D721Med (cell line): ENCODE data around the gene ERC1.
"Not testable (repeated sequence)": the region's sequence is repeated elsewhere in the genome, so short reads cannot be mapped to it uniquely, and the experiment has no call there.

Source experiments
- DNase-seq: peaks from one replicate; pipeline ENCODE4 v3.0.0; 2011; ENCODE audit warnings: low spot score; ENCODE audit not compliant: insufficient read length
- FAIRE-seq: peaks from 2 replicates; lab custom pipeline; 2011; peaks lifted over from hg19 to GRCh38; lab: Jason Lieb, UNC
- TF ChIP-seq, protein P1 (sequence below): IDR thresholded peaks from 2 replicates; pipeline ENCODE4 v1.5.1; 2012; ENCODE audit warnings: mild to moderate bottlenecking, control low read depth; ENCODE audit not compliant: insufficient read depth; ENCODE audit errors: missing control alignments

The ERC1 gene

GRCh38 chr12:1330477-1330827 lies 339.4 kb downstream of the ERC1 start:
- DNase-seq (no peak), FAIRE-seq (no peak)
- TF ChIP-seq, protein P1, sequence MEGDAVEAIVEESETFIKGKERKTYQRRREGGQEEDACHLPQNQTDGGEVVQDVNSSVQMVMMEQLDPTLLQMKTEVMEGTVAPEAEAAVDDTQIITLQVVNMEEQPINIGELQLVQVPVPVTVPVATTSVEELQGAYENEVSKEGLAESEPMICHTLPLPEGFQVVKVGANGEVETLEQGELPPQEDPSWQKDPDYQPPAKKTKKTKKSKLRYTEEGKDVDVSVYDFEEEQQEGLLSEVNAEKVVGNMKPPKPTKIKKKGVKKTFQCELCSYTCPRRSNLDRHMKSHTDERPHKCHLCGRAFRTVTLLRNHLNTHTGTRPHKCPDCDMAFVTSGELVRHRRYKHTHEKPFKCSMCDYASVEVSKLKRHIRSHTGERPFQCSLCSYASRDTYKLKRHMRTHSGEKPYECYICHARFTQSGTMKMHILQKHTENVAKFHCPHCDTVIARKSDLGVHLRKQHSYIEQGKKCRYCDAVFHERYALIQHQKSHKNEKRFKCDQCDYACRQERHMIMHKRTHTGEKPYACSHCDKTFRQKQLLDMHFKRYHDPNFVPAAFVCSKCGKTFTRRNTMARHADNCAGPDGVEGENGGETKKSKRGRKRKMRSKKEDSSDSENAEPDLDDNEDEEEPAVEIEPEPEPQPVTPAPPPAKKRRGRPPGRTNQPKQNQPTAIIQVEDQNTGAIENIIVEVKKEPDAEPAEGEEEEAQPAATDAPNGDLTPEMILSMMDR: no peak

- TF ChIP-seq, protein P1: no peak
- FAIRE-seq: no peak
- no peak for DNase-seq
Observed at GRCh38 chr12:1332327-1332726, 341.3 kb downstream of the ERC1 start.

GRCh38 chr12:1338483-1339177 lies 347.6 kb downstream of the ERC1 start:
- no peak for FAIRE-seq
- TF ChIP-seq, protein P1: no peak
- no peak for DNase-seq

- not testable (repeated sequence) for DNase-seq, FAIRE-seq
Observed at GRCh38 chr12:1339178-1339541, 348.1 kb downstream of the ERC1 start.

GRCh38 chr12:1339618-1340319 lies 348.7 kb downstream of the ERC1 start:
- no peak for DNase-seq
- TF ChIP-seq, protein P1: no peak
- FAIRE-seq: no peak

- DNase-seq, FAIRE-seq: not testable (repeated sequence)
Observed at GRCh38 chr12:1341270-1341669, 350.2 kb downstream of the ERC1 start.

- TF ChIP-seq, protein P1: no peak
- no peak for FAIRE-seq
Observed at GRCh38 chr12:1343422-1343821, 352.4 kb downstream of the ERC1 start.

DNA sequence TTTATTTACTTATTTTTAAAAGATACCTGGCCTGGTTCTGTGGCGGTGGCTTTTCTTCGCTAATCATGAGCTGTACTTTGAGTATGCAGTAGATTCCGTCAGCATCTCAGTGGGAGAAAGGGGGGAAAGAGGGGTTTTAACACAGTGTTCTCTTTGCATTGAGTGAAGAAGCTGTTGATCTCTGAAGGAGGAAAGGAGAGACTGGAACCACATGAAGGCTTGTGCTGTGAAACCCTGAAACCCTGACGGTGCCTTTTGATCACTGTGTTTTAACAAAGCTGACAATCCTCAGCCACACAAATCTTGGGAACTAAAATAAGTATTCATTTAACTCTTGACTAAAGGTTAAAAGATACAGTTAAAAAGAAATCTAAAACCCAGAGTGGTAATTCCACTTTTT lies 353.2 kb downstream of the ERC1 start:
- TF ChIP-seq, protein P1: no peak
- no peak for FAIRE-seq
- no peak for DNase-seq

More at GRCh38 chr12:1343422-1343821, 352.4 kb downstream of the ERC1 start:
- no peak for DNase-seq
